H1 (cell line): ENCODE measurements around the gene MAGI2. TPM values are rescaled to one million over a fixed set of nuclear protein-coding genes. Genes with fewer than 3 reads are reported as not detected.

Experiments
- CTCF ChIA-PET: fragments of 300-600 bp; sonication (Branson Sonifier 250); formaldehyde crosslinking; loops from one replicate; lab custom pipeline; 2021; ENCODE audit not compliant: partially characterized antibody; lab: Charles Lee
- POLR2A ChIA-PET: fragments of 300-600 bp; sonication (Branson Sonifier 250); formaldehyde crosslinking; loops from one replicate; lab custom pipeline; 2021; ENCODE audit warnings: inconsistent platforms; ENCODE audit not compliant: partially characterized antibody; lab: Charles Lee
- DNase-seq, 2 experiments: peaks; one replicate each; pipeline versions ENCODE4 v3.0.0 to v3.0.0-alpha.2; 2010 to 2022; ENCODE audit warnings: low spot score in 2 of 2, low read depth in 1 of 2, mixed read lengths in 1 of 2
- FAIRE-seq: peaks from 2 replicates; lab custom pipeline; 2011; peaks lifted over from hg19 to GRCh38; lab: Jason Lieb, UNC
- H2AFZ ChIP-seq: 2 replicates; pipeline ENCODE4 v1.8.1; 2012; ENCODE audit warnings: low read length, inconsistent platforms
- H2AK5ac ChIP-seq: 2 replicates; pipeline ENCODE4 v1.6.1; 2013; ENCODE audit warnings: low read depth, low read length
- H2BK120ac ChIP-seq: replicated peaks from 2 replicates; pipeline ENCODE3; 2013; ENCODE audit warnings: low read depth, low read length, inconsistent platforms
- H2BK12ac ChIP-seq: 2 replicates; pipeline ENCODE4 v1.6.1; 2013; ENCODE audit warnings: low read depth, low read length
- H2BK15ac ChIP-seq: 2 replicates; pipeline ENCODE4 v1.6.1; 2013; ENCODE audit warnings: low read length
- H2BK20ac ChIP-seq: 2 replicates; pipeline ENCODE4 v1.6.1; 2013; ENCODE audit warnings: low read length
- H2BK5ac ChIP-seq: 2 replicates; pipeline ENCODE4 v1.6.1; 2013; ENCODE audit warnings: low read depth, low read length
- H3K14ac ChIP-seq: 2 replicates; pipeline ENCODE4 v1.6.1; 2013; ENCODE audit warnings: inconsistent platforms; ENCODE audit not compliant: insufficient read length
- H3K18ac ChIP-seq: 2 replicates; pipeline ENCODE4 v1.6.1; 2013; ENCODE audit warnings: low read length; ENCODE audit errors: extremely low read depth
- H3K23ac ChIP-seq: 2 replicates; pipeline ENCODE4 v1.6.1; 2013; ENCODE audit warnings: inconsistent platforms; ENCODE audit not compliant: insufficient read length
- H3K23me2 ChIP-seq: 2 replicates; pipeline ENCODE4 v1.6.1; 2013; ENCODE audit warnings: low read depth, low read length
- H3K27ac ChIP-seq: 2 replicates; pipeline ENCODE4 v1.6.1; 2011; ENCODE audit warnings: low read depth, low read length, inconsistent platforms
- H3K27me3 ChIP-seq, 4 experiments: replicated peaks in 1 of 4; 1 replicate in 1 of 4; 2 replicates in 3 of 4; pipeline versions ENCODE4 v1.6.1 to v1.8.1; 2011 to 2013; ENCODE audit warnings: low read length in 3 of 4, mild to moderate bottlenecking in 3 of 4, inconsistent platforms in 2 of 4, mixed read lengths in 2 of 4, moderate library complexity in 1 of 4; ENCODE audit not compliant: control insufficient read depth in 3 of 4, insufficient read depth in 3 of 4; ENCODE audit errors: extremely low read depth in 1 of 4
- H3K36me3 ChIP-seq, 4 experiments: 2 replicates each; pipeline versions ENCODE4 v1.6.1 to v1.8.1; 2011 to 2013; ENCODE audit warnings: mild to moderate bottlenecking in 4 of 4, low read length in 3 of 4, moderate library complexity in 2 of 4, control low read depth in 1 of 4, inconsistent platforms in 1 of 4; ENCODE audit not compliant: insufficient read depth in 4 of 4, control insufficient read depth in 2 of 4
- H3K4ac ChIP-seq: replicated peaks from 2 replicates; pipeline ENCODE3; 2013; ENCODE audit warnings: low read length, low read depth, mixed read lengths, inconsistent platforms; ENCODE audit not compliant: insufficient read length
- H3K4me1 ChIP-seq, 4 experiments: replicated peaks in 1 of 4; 1 replicate in 1 of 4; 2 replicates in 3 of 4; pipeline versions ENCODE4 v1.6.1 to v1.8.1; 2011 to 2013; ENCODE audit warnings: low read length in 3 of 4, inconsistent platforms in 2 of 4, mixed read lengths in 1 of 4; ENCODE audit not compliant: insufficient read depth in 4 of 4, control insufficient read depth in 3 of 4
- H3K4me2 ChIP-seq, 2 experiments: 2 replicates each; pipeline versions ENCODE4 v1.6.1 to v1.8.1; 2011 to 2013; ENCODE audit warnings: low read depth in 2 of 2, low read length in 2 of 2, control low read depth in 1 of 2, inconsistent platforms in 1 of 2, mild to moderate bottlenecking in 1 of 2; ENCODE audit not compliant: insufficient read depth in 1 of 2
- H3K4me3 ChIP-seq, 4 experiments: fragments of 200-600, 300-600 bp in 1 of 4; sonication (generic), shearing (Covaris generic), sonication (Bioruptor Twin) in 1 of 4; 2 replicates each; pipeline versions ENCODE4 v1.5.1 to v1.8.1; 2011 to 2016; ENCODE audit warnings: low read length in 4 of 4, low read depth in 3 of 4, control low read depth in 2 of 4, inconsistent platforms in 2 of 4, mild to moderate bottlenecking in 2 of 4, mixed read lengths in 1 of 4, moderate library complexity in 1 of 4; ENCODE audit not compliant: insufficient read depth in 2 of 4; ENCODE audit errors: extremely low read depth in 1 of 4
- H3K56ac ChIP-seq: replicated peaks from 2 replicates; pipeline ENCODE3; 2013; ENCODE audit warnings: low read depth, mild to moderate bottlenecking, mixed read lengths, low read length, inconsistent platforms; ENCODE audit not compliant: insufficient read length
- H3K79me1 ChIP-seq: 2 replicates; pipeline ENCODE4 v1.6.1; 2013; ENCODE audit warnings: low read depth, low read length, control low read depth
- H3K79me2 ChIP-seq, 2 experiments: 2 replicates each; pipeline versions ENCODE4 v1.6.1 to v1.8.1; 2012 to 2013; ENCODE audit warnings: low read length in 2 of 2, mild to moderate bottlenecking in 2 of 2, inconsistent platforms in 1 of 2; ENCODE audit not compliant: insufficient read depth in 2 of 2, control insufficient read depth in 1 of 2
- H3K9ac ChIP-seq, 4 experiments: replicated peaks in 1 of 4; 1 replicate in 1 of 4; 2 replicates in 3 of 4; pipeline versions ENCODE4 v1.6.1 to v1.8.1; 2011 to 2013; ENCODE audit warnings: low read depth in 3 of 4, low read length in 3 of 4, control low read depth in 2 of 4, mild to moderate bottlenecking in 2 of 4, moderate library complexity in 2 of 4, inconsistent platforms in 1 of 4; ENCODE audit errors: extremely low read depth in 1 of 4
- H3K9me3 ChIP-seq, 2 experiments: 2 replicates each; pipeline versions ENCODE4 v1.6.1 to v1.8.1; 2012 to 2013; ENCODE audit warnings: mild to moderate bottlenecking in 2 of 2, moderate library complexity in 2 of 2, control low read depth in 1 of 2, inconsistent platforms in 1 of 2, low read depth in 1 of 2, low read length in 1 of 2, mixed read lengths in 1 of 2; ENCODE audit not compliant: insufficient read depth in 2 of 2
- H4K20me1 ChIP-seq, 2 experiments: replicated peaks in 1 of 2; 2 replicates each; pipeline versions ENCODE3 to v1.8.1; 2011 to 2013; ENCODE audit warnings: inconsistent platforms in 2 of 2, low read length in 2 of 2, mild to moderate bottlenecking in 1 of 2; ENCODE audit not compliant: insufficient read depth in 2 of 2, control insufficient read depth in 1 of 2
- H4K5ac ChIP-seq: 2 replicates; pipeline ENCODE4 v1.6.1; 2013; ENCODE audit warnings: low read length, low read depth, mixed read lengths, inconsistent platforms; ENCODE audit not compliant: insufficient read length
- H4K8ac ChIP-seq: 2 replicates; pipeline ENCODE4 v1.8.0; 2013; ENCODE audit warnings: mild to moderate bottlenecking, moderate library complexity, low read length, inconsistent platforms; ENCODE audit not compliant: insufficient read depth; ENCODE audit errors: extremely low read depth
- H4K91ac ChIP-seq: replicated peaks from 2 replicates; pipeline ENCODE3; 2013; ENCODE audit warnings: low read length, mixed read lengths, inconsistent platforms; ENCODE audit not compliant: insufficient read length
- CEBPB ChIP-seq: IDR thresholded peaks from 2 replicates; pipeline ENCODE4 v1.6.1; 2012; ENCODE audit warnings: low read depth, low read length
- CTCF ChIP-seq, 3 experiments: IDR thresholded peaks; 1 replicate in 2 of 3; 2 replicates in 1 of 3; pipeline versions ENCODE4 v1.5.1 to v1.6.1; 2011; ENCODE audit warnings: low read length in 3 of 3, mild to moderate bottlenecking in 3 of 3, inconsistent platforms in 2 of 3, low read depth in 1 of 3, moderate library complexity in 1 of 3; ENCODE audit not compliant: insufficient read depth in 1 of 3; ENCODE audit errors: control extremely low read depth in 1 of 3
- GABPA ChIP-seq: IDR thresholded peaks from 2 replicates; pipeline ENCODE4 v1.6.1; 2011; ENCODE audit warnings: mild to moderate bottlenecking, low read length, moderate library complexity, borderline replicate concordance; ENCODE audit not compliant: insufficient read depth
- JUN ChIP-seq: IDR thresholded peaks from 2 replicates; pipeline ENCODE4 v1.6.1; 2011; ENCODE audit warnings: low read depth, mild to moderate bottlenecking, improper control_type of control experiment, low read length
- KDM1A ChIP-seq: fragments of 200-600, 300-600 bp; sonication (generic); IDR thresholded peaks from 2 replicates; pipeline ENCODE4 v1.7.1; 2016; ENCODE audit warnings: mild to moderate bottlenecking, low read length, borderline replicate concordance
- MAFK ChIP-seq: IDR thresholded peaks from 2 replicates; pipeline ENCODE4 v1.6.1; 2012; ENCODE audit warnings: low read depth, mild to moderate bottlenecking, improper control_type of control experiment, low read length
- TAF1 ChIP-seq: IDR thresholded peaks from 2 replicates; pipeline ENCODE4 v1.6.1; 2011; ENCODE audit warnings: mild to moderate bottlenecking, low read depth, low read length
- YY1 ChIP-seq: IDR thresholded peaks from 2 replicates; pipeline ENCODE4 v1.6.1; 2011; ENCODE audit warnings: low read depth, mild to moderate bottlenecking, low read length
- WGBS, 2 experiments: shearing (Covaris generic) in 1 of 2; methylation state at CpG; one replicate each; pipeline versions ENCODE4 v1.1.6 to v1.1.7; 2013 to 2015; ENCODE audit warnings: low lambda C conversion rate in 2 of 2, mixed read lengths in 2 of 2, inconsistent platforms in 1 of 2, low coverage in 1 of 2, missing lambda C conversion rate in 1 of 2; ENCODE audit not compliant: insufficient replicate concordance in 2 of 2, insufficient coverage in 1 of 2, insufficient read length in 1 of 2; ENCODE audit errors: extremely low coverage in 1 of 2, missing lambda C conversion rate in 1 of 2; 5-methylcytosine and 5-hydroxymethylcytosine counted together
- polyA plus RNA-seq, 7 experiments: library from polyadenylated mRNA; depleted of rRNA in 3 of 7; stranded (reverse) in 5 of 7; unstranded in 2 of 7; fragments of >200 nt in 5 of 7; fragments of 200-250 nt in 2 of 7; gene quantifications; 1 replicate in 5 of 7; 2 replicates in 1 of 7; 4 replicates in 1 of 7; pipeline versions ENCODE4 v1.2.1 to v1.2.3, GENCODE V29; 2011 to 2013; ENCODE audit warnings: missing spikeins in 2 of 7, mixed read lengths in 2 of 7
- total RNA-seq: library from RNA; stranded (reverse); fragmentation: NEBNext Ultra II Directional; extraction: Animal tissue kit (Norgen Biotek cat#: 25700); gene quantifications from 2 replicates; pipeline ENCODE4 v1.2.1, GENCODE V29; 2021
- TF ChIP-seq, protein P1 (sequence below): IDR thresholded peaks from 2 replicates; pipeline ENCODE4 v1.6.1; 2012; ENCODE audit warnings: low read length, inconsistent platforms

MAGI2 gene
- total and polyA plus RNA-seq, 2 of the 8 experiments (the other 6 are each of a cell fraction or from before 2014, with no cell fraction given): 6.0 to 27.3 TPM

GRCh38 chr7:78103475-78103874 is 1350.0 kb downstream of the MAGI2 start:
- Histone ChIP-seq H3K4me2 (no peak overlapping the region), H2AK5ac (no peak overlapping the region), H3K36me3 (no peaks in the 10 kb centered on the region), H2BK12ac (no peak overlapping the region), H3K27ac (no peak overlapping the region), H2BK120ac (no peak overlapping the region), H2BK20ac (no peak overlapping the region), H4K91ac (no peak overlapping the region), H2BK5ac (no peak overlapping the region), H3K56ac (no peak overlapping the region), H2AFZ (no peak overlapping the region), H3K79me2 (no peaks in the 10 kb centered on the region), H3K18ac (no peak overlapping the region), H3K14ac (no peak overlapping the region), H3K27me3 (no peaks in the 10 kb centered on the region), H3K79me1 (no peaks in the 10 kb centered on the region), H3K23ac (no peak overlapping the region), H3K4me3 (no peak overlapping the region), H3K4ac (no peak overlapping the region), H3K9ac (no peak overlapping the region), H3K23me2 (no peaks in the 10 kb centered on the region), H3K9me3 (no peaks in the 10 kb centered on the region), H3K4me1 (no peaks in the 10 kb centered on the region), H4K8ac (no peak overlapping the region), H2BK15ac (no peak overlapping the region), H4K20me1 (no peaks in the 10 kb centered on the region), H4K5ac (no peak overlapping the region)
- 84% methylated on average over 4 of the region's 4 CpGs; no CpG with 5 or more reads in 1 of the 2 experiments for WGBS, 2 experiments
- no peak for DNase-seq
- CTCF ChIA-PET: interaction anchor here (2.2 kb wide), 1 partner anchor 13 kb away, joined by 10 read pairs; no protein-coding TSS in a partner anchor
- FAIRE-seq: no peak
- POLR2A ChIA-PET: no interaction called here
- TF ChIP-seq, protein P1, sequence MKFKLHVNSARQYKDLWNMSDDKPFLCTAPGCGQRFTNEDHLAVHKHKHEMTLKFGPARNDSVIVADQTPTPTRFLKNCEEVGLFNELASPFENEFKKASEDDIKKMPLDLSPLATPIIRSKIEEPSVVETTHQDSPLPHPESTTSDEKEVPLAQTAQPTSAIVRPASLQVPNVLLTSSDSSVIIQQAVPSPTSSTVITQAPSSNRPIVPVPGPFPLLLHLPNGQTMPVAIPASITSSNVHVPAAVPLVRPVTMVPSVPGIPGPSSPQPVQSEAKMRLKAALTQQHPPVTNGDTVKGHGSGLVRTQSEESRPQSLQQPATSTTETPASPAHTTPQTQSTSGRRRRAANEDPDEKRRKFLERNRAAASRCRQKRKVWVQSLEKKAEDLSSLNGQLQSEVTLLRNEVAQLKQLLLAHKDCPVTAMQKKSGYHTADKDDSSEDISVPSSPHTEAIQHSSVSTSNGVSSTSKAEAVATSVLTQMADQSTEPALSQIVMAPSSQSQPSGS: no peak
- no peak for TF ChIP-seq JUN
- no peak for TF ChIP-seq KDM1A
- TF ChIP-seq GABPA: no peak
- TF ChIP-seq CTCF (IDR thresholded peaks at IDR 0.05; ENCODE audit: control extremely low read depth in 1 of 3, insufficient read depth in 1 of 3, low read depth in 1 of 3, low read length in 3 of 3): no peak
- no peak for TF ChIP-seq TAF1
- no peak for TF ChIP-seq CEBPB
- no peak for TF ChIP-seq YY1
- no peak for TF ChIP-seq MAFK
